WTC11 (cell line): ENCODE measurements around the gene FEM1B. TPM values are rescaled to one million over a fixed set of nuclear protein-coding genes. Genes with fewer than 3 reads are reported as not detected.

ENCODE experiments used
- ATAC-seq: fragments of 200-7000 bp; cut with Tn5 transposase; 2 replicates; pipeline ENCODE4 v1.10.0; 2021; ENCODE audit warnings: mild to moderate bottlenecking, moderate library complexity
- CTCF ChIA-PET: fragments of 300-600 bp; sonication (Branson Sonifier 250); formaldehyde crosslinking; loops from one replicate; lab custom pipeline; 2021; ENCODE audit warnings: antibody characterized with exemption; lab: Charles Lee
- POLR2A ChIA-PET: fragments of 350-600 bp; sonication (Branson Sonifier 250); formaldehyde crosslinking; loops from one replicate; lab custom pipeline; 2021; ENCODE audit warnings: antibody characterized with exemption; lab: Charles Lee
- DNase-seq: peaks from one replicate; pipeline ENCODE4 v3.0.0; 2021; ENCODE audit warnings: low spot score
- H3K27ac Mint-ChIP-seq: 2 replicates; pipeline ENCODE4 v1.8.0; 2021; ENCODE audit warnings: mixed read lengths
- H3K27me3 Mint-ChIP-seq: 2 replicates; pipeline ENCODE4 v1.8.0; 2021; ENCODE audit warnings: low read depth, mild to moderate bottlenecking, moderate library complexity, mixed read lengths
- H3K36me3 Mint-ChIP-seq: 2 replicates; pipeline ENCODE4 v1.8.0; 2021; ENCODE audit warnings: mixed read lengths
- H3K4me1 Mint-ChIP-seq: 2 replicates; pipeline ENCODE4 v1.8.0; 2022; ENCODE audit warnings: mixed read lengths
- H3K4me3 Mint-ChIP-seq: 2 replicates; pipeline ENCODE4 v1.8.0; 2021; ENCODE audit warnings: mild to moderate bottlenecking, moderate library complexity, mixed read lengths
- H3K9me3 Mint-ChIP-seq: 2 replicates; pipeline ENCODE4 v1.8.0; 2021; ENCODE audit warnings: mixed read lengths
- ATF1 ChIP-seq: sonication (generic); formaldehyde crosslinking; IDR thresholded peaks from 2 replicates; pipeline ENCODE4 v1.8.1; 2023; ENCODE audit warnings: mild to moderate bottlenecking, moderate library complexity, missing genetic modification reagents
- ATF2 ChIP-seq: sonication (generic); formaldehyde crosslinking; IDR thresholded peaks from 2 replicates; pipeline ENCODE4 v1.8.1; 2022; ENCODE audit warnings: low read depth, missing genetic modification reagents, borderline replicate concordance
- FOXJ3 ChIP-seq: sonication (generic); formaldehyde crosslinking; IDR thresholded peaks from 2 replicates; pipeline ENCODE4 v1.9.0; 2021; ENCODE audit warnings: missing genetic modification reagents, mild to moderate bottlenecking, borderline replicate concordance
- FOXP4 ChIP-seq: sonication (generic); formaldehyde crosslinking; IDR thresholded peaks from 2 replicates; pipeline ENCODE4 v1.8.0; 2022; ENCODE audit warnings: mild to moderate bottlenecking, missing genetic modification reagents
- HMGA2 ChIP-seq: fragments of 250-450 bp; sonication (Bioruptor Pico); IDR thresholded peaks from 2 replicates; pipeline ENCODE4 v1.4.0; 2021; ENCODE audit warnings: mild to moderate bottlenecking, moderate library complexity
- IRF2 ChIP-seq: sonication (generic); formaldehyde crosslinking; IDR thresholded peaks from 2 replicates; pipeline ENCODE4 v1.8.0; 2022; ENCODE audit warnings: low read depth, missing genetic modification reagents, borderline replicate concordance
- MAX ChIP-seq: sonication (generic); formaldehyde crosslinking; IDR thresholded peaks from 2 replicates; pipeline ENCODE4 v1.8.0; 2022; ENCODE audit warnings: mild to moderate bottlenecking, missing genetic modification reagents
- MYBL2 ChIP-seq: sonication (generic); formaldehyde crosslinking; IDR thresholded peaks from 2 replicates; pipeline ENCODE4 v1.8.1; 2023; ENCODE audit warnings: mild to moderate bottlenecking, moderate library complexity, missing genetic modification reagents
- NFATC4 ChIP-seq: fragments of 250-450 bp; sonication (Bioruptor Pico); IDR thresholded peaks from 2 replicates; pipeline ENCODE4 v1.9.0; 2021; ENCODE audit warnings: mild to moderate bottlenecking
- NFYB ChIP-seq: sonication (generic); formaldehyde crosslinking; conservative IDR thresholded peaks from 2 replicates; pipeline ENCODE4 v1.8.0; 2022; ENCODE audit warnings: low read depth, missing genetic modification reagents
- OVOL2 ChIP-seq: fragments of 250-450 bp; sonication (Bioruptor Pico); IDR thresholded peaks from 2 replicates; pipeline ENCODE4 v1.9.0; 2021; ENCODE audit warnings: mild to moderate bottlenecking, borderline replicate concordance
- SP1 ChIP-seq: sonication (generic); formaldehyde crosslinking; conservative IDR thresholded peaks from 2 replicates; pipeline ENCODE4 v1.8.1; 2022; ENCODE audit warnings: missing genetic modification reagents
- USF1 ChIP-seq: sonication (generic); formaldehyde crosslinking; IDR thresholded peaks from 2 replicates; pipeline ENCODE4 v1.8.0; 2022; ENCODE audit warnings: mild to moderate bottlenecking, missing genetic modification reagents
- ZMAT4 ChIP-seq: fragments of 250-450 bp; sonication (Bioruptor Pico); IDR thresholded peaks from 2 replicates; pipeline ENCODE4 v1.9.0; 2021; ENCODE audit warnings: mild to moderate bottlenecking
- ZNF219 ChIP-seq: sonication (generic); formaldehyde crosslinking; IDR thresholded peaks from 2 replicates; pipeline ENCODE4 v1.8.0; 2023; ENCODE audit warnings: missing genetic modification reagents, mild to moderate bottlenecking, borderline replicate concordance
- ZNF232 ChIP-seq: sonication (generic); formaldehyde crosslinking; IDR thresholded peaks from 2 replicates; pipeline ENCODE4 v1.8.0; 2022; ENCODE audit warnings: mild to moderate bottlenecking, missing genetic modification reagents
- ZNF263 ChIP-seq: sonication (generic); formaldehyde crosslinking; IDR thresholded peaks from 2 replicates; pipeline ENCODE4 v1.8.1; 2022; ENCODE audit warnings: low read depth, mild to moderate bottlenecking, moderate library complexity, missing genetic modification reagents
- ZNF317 ChIP-seq: sonication (generic); formaldehyde crosslinking; IDR thresholded peaks from 2 replicates; pipeline ENCODE4 v1.8.1; 2023; ENCODE audit warnings: low read depth, mild to moderate bottlenecking, moderate library complexity, missing genetic modification reagents, borderline replicate concordance
- ZNF423 ChIP-seq: fragments of 250-450 bp; sonication (Bioruptor Pico); IDR thresholded peaks from 2 replicates; pipeline ENCODE4 v2.1.2; 2022; ENCODE audit warnings: mild to moderate bottlenecking, moderate library complexity
- ZNF671 ChIP-seq: fragments of 250-450 bp; sonication (Bioruptor Pico); IDR thresholded peaks from 2 replicates; pipeline ENCODE4 v1.8.0; 2021; ENCODE audit warnings: mild to moderate bottlenecking
- total RNA-seq: library from RNA; stranded (reverse); gene quantifications from 3 replicates; pipeline ENCODE4 v1.2.3, GENCODE V29; 2021
- TF ChIP-seq, protein P1 (sequence below): sonication (generic); formaldehyde crosslinking; IDR thresholded peaks from 2 replicates; pipeline ENCODE4 v1.8.1; 2023; ENCODE audit warnings: mild to moderate bottlenecking, missing genetic modification reagents
- TF ChIP-seq, protein P2 (sequence below): sonication (generic); formaldehyde crosslinking; IDR thresholded peaks from 2 replicates; pipeline ENCODE4 v1.8.1; 2023; ENCODE audit warnings: mild to moderate bottlenecking, missing genetic modification reagents, moderate library complexity
- TF ChIP-seq, protein P3 (sequence below): fragments of 250-450 bp; sonication (Bioruptor Pico); IDR thresholded peaks from 2 replicates; pipeline ENCODE4 v1.9.0; 2021; ENCODE audit warnings: mild to moderate bottlenecking, borderline replicate concordance

The FEM1B gene
- total RNA-seq, 1 experiment from 2014 or later, result 64.8 TPM

GRCh38 chr15:68292967-68293366 lies 15.4 kb downstream of the FEM1B start:
- H3K9me3 Mint-ChIP-seq, result no peaks in the 10 kb centered on the region
- no peaks in the 10 kb centered on the region for H3K27me3 Mint-ChIP-seq
- peaks cover 25% of the 10 kb centered on the region for H3K36me3 Mint-ChIP-seq
- DNase-seq (no peak), ATAC-seq (no peak)
- TF ChIP-seq IRF2 (CRISPR knock-in tag), result no peak
- TF ChIP-seq, protein P1, sequence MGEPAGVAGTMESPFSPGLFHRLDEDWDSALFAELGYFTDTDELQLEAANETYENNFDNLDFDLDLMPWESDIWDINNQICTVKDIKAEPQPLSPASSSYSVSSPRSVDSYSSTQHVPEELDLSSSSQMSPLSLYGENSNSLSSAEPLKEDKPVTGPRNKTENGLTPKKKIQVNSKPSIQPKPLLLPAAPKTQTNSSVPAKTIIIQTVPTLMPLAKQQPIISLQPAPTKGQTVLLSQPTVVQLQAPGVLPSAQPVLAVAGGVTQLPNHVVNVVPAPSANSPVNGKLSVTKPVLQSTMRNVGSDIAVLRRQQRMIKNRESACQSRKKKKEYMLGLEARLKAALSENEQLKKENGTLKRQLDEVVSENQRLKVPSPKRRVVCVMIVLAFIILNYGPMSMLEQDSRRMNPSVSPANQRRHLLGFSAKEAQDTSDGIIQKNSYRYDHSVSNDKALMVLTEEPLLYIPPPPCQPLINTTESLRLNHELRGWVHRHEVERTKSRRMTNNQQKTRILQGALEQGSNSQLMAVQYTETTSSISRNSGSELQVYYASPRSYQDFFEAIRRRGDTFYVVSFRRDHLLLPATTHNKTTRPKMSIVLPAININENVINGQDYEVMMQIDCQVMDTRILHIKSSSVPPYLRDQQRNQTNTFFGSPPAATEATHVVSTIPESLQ (CRISPR knock-in tag), result no peak
- TF ChIP-seq OVOL2 (CRISPR knock-in tag), result no peak
- no peak for TF ChIP-seq ZNF263 (CRISPR knock-in tag)
- TF ChIP-seq MYBL2, result no peak
- TF ChIP-seq, protein P2, sequence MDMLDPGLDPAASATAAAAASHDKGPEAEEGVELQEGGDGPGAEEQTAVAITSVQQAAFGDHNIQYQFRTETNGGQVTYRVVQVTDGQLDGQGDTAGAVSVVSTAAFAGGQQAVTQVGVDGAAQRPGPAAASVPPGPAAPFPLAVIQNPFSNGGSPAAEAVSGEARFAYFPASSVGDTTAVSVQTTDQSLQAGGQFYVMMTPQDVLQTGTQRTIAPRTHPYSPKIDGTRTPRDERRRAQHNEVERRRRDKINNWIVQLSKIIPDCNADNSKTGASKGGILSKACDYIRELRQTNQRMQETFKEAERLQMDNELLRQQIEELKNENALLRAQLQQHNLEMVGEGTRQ (CRISPR knock-in tag), result no peak
- TF ChIP-seq ATF1 (CRISPR knock-in tag), result no peak
- TF ChIP-seq FOXP4, result no peak
- no peak for TF ChIP-seq SP1 (CRISPR knock-in tag)
- TF ChIP-seq ZNF232, result no peak
- TF ChIP-seq, protein P3, sequence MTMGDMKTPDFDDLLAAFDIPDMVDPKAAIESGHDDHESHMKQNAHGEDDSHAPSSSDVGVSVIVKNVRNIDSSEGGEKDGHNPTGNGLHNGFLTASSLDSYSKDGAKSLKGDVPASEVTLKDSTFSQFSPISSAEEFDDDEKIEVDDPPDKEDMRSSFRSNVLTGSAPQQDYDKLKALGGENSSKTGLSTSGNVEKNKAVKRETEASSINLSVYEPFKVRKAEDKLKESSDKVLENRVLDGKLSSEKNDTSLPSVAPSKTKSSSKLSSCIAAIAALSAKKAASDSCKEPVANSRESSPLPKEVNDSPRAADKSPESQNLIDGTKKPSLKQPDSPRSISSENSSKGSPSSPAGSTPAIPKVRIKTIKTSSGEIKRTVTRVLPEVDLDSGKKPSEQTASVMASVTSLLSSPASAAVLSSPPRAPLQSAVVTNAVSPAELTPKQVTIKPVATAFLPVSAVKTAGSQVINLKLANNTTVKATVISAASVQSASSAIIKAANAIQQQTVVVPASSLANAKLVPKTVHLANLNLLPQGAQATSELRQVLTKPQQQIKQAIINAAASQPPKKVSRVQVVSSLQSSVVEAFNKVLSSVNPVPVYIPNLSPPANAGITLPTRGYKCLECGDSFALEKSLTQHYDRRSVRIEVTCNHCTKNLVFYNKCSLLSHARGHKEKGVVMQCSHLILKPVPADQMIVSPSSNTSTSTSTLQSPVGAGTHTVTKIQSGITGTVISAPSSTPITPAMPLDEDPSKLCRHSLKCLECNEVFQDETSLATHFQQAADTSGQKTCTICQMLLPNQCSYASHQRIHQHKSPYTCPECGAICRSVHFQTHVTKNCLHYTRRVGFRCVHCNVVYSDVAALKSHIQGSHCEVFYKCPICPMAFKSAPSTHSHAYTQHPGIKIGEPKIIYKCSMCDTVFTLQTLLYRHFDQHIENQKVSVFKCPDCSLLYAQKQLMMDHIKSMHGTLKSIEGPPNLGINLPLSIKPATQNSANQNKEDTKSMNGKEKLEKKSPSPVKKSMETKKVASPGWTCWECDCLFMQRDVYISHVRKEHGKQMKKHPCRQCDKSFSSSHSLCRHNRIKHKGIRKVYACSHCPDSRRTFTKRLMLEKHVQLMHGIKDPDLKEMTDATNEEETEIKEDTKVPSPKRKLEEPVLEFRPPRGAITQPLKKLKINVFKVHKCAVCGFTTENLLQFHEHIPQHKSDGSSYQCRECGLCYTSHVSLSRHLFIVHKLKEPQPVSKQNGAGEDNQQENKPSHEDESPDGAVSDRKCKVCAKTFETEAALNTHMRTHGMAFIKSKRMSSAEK (CRISPR knock-in tag), result no peak
- TF ChIP-seq MAX, result no peak
- TF ChIP-seq HMGA2 (CRISPR knock-in tag), result no peak
- no peak overlapping the region for H3K27ac Mint-ChIP-seq
- H3K4me1 Mint-ChIP-seq, result peaks cover 40% of the 10 kb centered on the region
- ChIA-PET POLR2A (no interaction called here), CTCF (interaction anchor here (1.1 kb wide), 1 partner anchor 14 kb away, joined by 4 read pairs; no protein-coding TSS in a partner anchor)
- no peak overlapping the region for H3K4me3 Mint-ChIP-seq

DNA sequence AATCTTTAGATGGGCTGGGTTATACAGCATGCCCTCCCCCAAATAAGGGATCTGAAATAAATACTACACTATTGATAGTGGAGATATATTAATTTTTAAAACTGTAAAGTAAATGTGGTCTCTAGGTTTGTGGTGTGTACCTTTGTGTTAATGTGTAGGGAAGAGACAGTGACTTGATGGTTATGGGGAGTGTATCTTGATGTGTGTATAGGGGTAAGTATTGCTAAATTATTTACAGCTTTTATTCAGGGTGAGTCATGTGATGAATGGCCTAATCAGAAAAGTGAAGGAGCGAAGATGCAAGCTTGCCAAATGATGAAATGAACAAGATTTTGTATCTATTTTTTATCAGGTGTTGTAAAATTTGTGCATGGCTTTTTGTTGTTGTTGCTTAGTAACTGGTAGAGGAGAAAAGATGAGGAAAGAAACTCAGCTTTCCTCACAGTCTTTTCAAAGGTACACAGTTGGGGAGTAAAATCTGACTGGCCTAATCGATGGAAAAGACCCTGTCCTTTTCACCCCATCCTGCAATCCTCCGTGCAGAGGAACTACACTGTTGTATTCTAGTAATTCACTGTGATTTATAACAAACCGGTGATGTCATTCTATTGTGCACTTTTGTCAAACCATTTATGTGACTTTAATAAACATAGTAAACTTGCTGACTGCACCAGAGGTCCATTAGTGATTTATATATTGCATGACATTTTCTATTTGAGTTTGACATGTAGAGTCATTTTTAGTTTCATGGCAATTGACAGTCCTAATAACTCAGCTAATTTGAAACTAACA lies 17.7 kb downstream of the FEM1B start:
- Mint-ChIP-seq H3K36me3 (peaks cover 14% of the 10 kb centered on the region), H3K27ac (no peak overlapping the region), H3K4me3 (no peak overlapping the region), H3K27me3 (no peaks in the 10 kb centered on the region), H3K9me3 (no peaks in the 10 kb centered on the region), H3K4me1 (peaks cover 26% of the 10 kb centered on the region)
- ChIA-PET POLR2A (no interaction called here), CTCF (interaction anchor here (0.6 to 2.3 kb wide), 3 partner anchors 11 to 42 kb away, joined by 3 to 12 read pairs (median 4); no protein-coding TSS in a partner anchor)
- ATAC-seq (no peak), DNase-seq (no peak)
- TF ChIP-seq FOXJ3 (CRISPR knock-in tag) (no peak), ZNF317 (CRISPR knock-in tag) (no peak), ZMAT4 (CRISPR knock-in tag) (no peak), ZNF671 (CRISPR knock-in tag) (no peak), SP1 (CRISPR knock-in tag) (no peak), ZNF423 (CRISPR knock-in tag) (no peak), ATF2 (CRISPR knock-in tag) (no peak), USF1 (CRISPR knock-in tag) (no peak), NFATC4 (CRISPR knock-in tag) (no peak), ZNF219 (CRISPR knock-in tag) (no peak), ATF1 (CRISPR knock-in tag) (no peak), NFYB (CRISPR knock-in tag) (no peak)
